Mononuclear cell (primary cell): ENCODE results near the gene PCGF2. TPM values are rescaled to one million over a fixed set of nuclear protein-coding genes. Genes with fewer than 3 reads are reported as not detected.
A peak's percentile ranks its signal among the peaks of the same experiment; 100 is the strongest.

Experiments used
- H3K27me3 ChIP-seq: 2 replicates; pipeline ENCODE4 v1.6.0; 2011; ENCODE audit warnings: low read length, control low read depth; ENCODE audit not compliant: insufficient read depth
- H3K4me1 ChIP-seq: 2 replicates; pipeline ENCODE4 v1.5.1; 2011; ENCODE audit warnings: mild to moderate bottlenecking, low read length, control low read depth; ENCODE audit not compliant: insufficient read depth
- H3K4me3 ChIP-seq: 2 replicates; pipeline ENCODE4 v1.5.1; 2011; ENCODE audit warnings: mild to moderate bottlenecking, low read length, moderate library complexity
- H3K9me3 ChIP-seq: 2 replicates; pipeline ENCODE4 v1.5.1; 2011; ENCODE audit warnings: low read depth, mild to moderate bottlenecking, control low read depth, low read length
- total RNA-seq: library from RNA; depleted of rRNA; stranded (reverse); fragments of >200 nt; gene quantifications from one replicate; pipeline ENCODE4 v1.2.3, GENCODE V29; 2012

The PCGF2 gene
- total RNA-seq, 1 donor = not detected

DNA sequence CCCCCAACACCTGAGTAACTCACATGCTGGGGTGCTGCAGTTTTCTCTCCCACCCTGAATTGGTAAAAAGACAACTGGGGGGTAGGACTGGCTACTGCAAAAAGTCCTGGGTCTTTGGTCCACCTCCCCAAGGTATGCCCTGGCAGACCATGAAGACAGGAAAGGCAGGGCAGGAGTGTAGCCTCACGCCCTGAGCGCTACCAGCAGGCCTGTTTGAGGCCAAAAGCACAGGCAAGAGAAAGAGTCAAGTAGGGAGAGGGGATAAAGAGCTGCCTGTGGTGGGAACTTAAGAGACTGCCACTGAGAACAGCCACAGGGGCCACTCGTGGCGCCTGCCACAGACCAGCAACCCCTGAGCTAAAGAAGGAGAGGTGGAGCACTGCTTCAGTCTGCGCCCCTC, 18.2 kb upstream of the PCGF2 start:
- Histone ChIP-seq H3K27me3 (no peaks in the 10 kb centered on the region), H3K9me3 (no peaks in the 10 kb centered on the region), H3K4me1 (no peaks in the 10 kb centered on the region), H3K4me3 (no peak overlapping the region)

- H3K9me3 ChIP-seq = no peaks in the 10 kb centered on the region
- H3K27me3 ChIP-seq = no peaks in the 10 kb centered on the region
- no peaks in the 10 kb centered on the region for H3K4me1 ChIP-seq
- no peak overlapping the region for H3K4me3 ChIP-seq
These were observed 14.1 kb upstream of the PCGF2 start for GRCh38 chr17:38762231-38762630.

DNA sequence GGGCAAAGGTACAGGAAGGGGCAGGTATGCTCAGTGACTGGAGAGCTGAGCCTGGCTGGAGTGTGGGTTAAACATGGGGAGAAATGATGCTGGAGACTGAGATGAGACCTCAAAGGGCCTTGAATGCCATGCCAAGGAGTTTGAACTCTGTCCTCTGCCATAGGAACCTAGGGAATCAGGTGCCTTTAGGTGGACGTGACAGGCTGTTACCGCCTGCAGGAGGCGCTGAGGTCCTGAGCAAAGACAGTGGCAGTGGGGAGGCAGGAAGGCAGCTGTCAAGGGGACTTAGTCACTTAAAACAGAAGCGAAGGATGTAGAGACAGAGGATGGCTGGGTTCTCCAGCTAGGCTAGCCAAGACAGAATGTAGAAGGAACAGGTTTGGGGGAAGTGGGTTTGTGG, 13.5 kb upstream of the PCGF2 start:
- Histone ChIP-seq H3K4me1 (no peaks in the 10 kb centered on the region), H3K4me3 (no peak overlapping the region), H3K27me3 (no peaks in the 10 kb centered on the region), H3K9me3 (no peaks in the 10 kb centered on the region)

GRCh38 chr17:38753071-38753506, 5.0 kb upstream of the PCGF2 start:
- Histone ChIP-seq H3K4me1 (peaks cover 62% of the 10 kb centered on the region), H3K4me3 (peak overlapping the region; percentile 76), H3K27me3 (peaks cover 30% of the 10 kb centered on the region)

DNA sequence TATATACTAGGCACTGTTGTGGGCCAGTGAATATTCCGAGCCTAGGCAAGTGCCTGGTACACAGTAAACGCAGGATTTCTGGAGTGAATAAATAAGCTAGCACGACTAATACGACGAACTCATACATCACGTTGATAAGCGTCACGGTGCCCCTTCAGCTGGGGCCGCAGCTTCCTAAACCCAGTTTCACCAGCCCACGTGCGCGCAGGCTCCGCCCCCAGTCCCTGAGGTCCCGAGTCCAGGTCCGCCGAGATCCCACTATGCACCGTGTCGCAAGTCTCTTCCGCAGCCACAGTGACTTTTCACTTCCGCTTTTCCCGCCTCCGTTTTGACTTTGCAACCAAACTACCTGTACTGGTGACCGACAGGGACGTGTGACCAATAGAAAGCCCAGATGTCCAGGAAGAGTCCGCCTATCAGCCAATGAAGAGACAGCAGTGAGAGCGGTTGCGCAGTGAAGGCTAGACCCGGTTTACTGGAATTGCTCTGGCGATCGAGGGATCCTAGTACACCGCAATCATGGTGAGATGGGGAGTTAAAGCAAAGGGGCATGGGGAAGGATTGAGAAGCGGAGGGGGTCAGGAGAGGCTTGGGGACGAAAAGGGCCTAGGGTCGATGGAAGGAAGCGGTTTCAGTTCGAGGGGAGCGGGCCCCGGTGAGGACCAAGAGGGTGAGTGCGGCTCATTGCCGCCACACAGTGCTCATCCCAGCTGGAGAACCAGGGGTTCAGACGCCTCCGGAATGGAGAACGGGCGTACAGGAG, 4.4 kb upstream of the PCGF2 start, which contains the start of gene PSMB3:
TSS of gene PSMB3 (plus strand) at position 434 of the 763 bp plus-strand sequence. CDS start at position 520, 86 bp downstream.
- no peaks in the 10 kb centered on the region for H3K9me3 ChIP-seq
- H3K4me1 ChIP-seq = peaks cover 67% of the 10 kb centered on the region
- peak within 1 kb of the TSS; percentile 76 for H3K4me3 ChIP-seq

More at GRCh38 chr17:38753071-38753506, 5.0 kb upstream of the PCGF2 start:
- H3K9me3 ChIP-seq = no peaks in the 10 kb centered on the region

DNA sequence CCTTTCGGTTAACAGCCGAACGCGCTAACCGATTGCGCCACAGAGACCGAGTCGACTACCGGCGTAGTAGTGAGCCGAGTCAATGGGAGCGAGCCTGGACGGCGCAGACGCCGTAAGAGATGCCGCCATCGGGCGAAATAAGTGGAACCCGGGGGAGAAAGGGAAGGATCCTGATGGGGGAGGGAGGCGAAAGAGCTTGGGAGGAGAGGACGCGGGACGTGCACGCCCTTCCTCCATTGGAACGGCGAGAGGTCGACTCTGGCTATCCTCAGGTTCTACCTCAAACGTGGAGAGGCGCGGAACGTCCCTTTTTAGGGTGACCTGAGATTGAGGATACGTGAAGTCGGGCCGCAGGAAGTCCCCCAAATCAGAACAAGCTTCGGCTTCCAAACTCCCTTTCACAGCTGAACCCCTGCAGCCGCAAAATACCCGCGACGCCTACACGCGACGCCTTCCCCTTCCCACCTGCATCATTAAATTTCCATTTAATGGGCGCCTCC, 3.7 kb upstream of the PCGF2 start:
- no peaks in the 10 kb centered on the region for H3K9me3 ChIP-seq
- peak overlapping the region; percentile 76 for H3K4me3 ChIP-seq
- H3K27me3 ChIP-seq = peaks cover 37% of the 10 kb centered on the region
- peaks cover 71% of the 10 kb centered on the region for H3K4me1 ChIP-seq

More for the DNA sequence above, 4.4 kb upstream of the PCGF2 start, which contains the start of gene PSMB3:
- peaks cover 33% of the 10 kb centered on the region for H3K27me3 ChIP-seq

- Histone ChIP-seq H3K9me3 (no peaks in the 10 kb centered on the region), H3K27me3 (peaks cover 43% of the 10 kb centered on the region), H3K4me3 (peak overlapping the region; percentile 76), H3K4me1 (peaks cover 77% of the 10 kb centered on the region)
These were observed 3.1 kb upstream of the PCGF2 start for GRCh38 chr17:38751144-38751807.

GRCh38 chr17:38750312-38751121, 2.4 kb upstream of the PCGF2 start:
- H3K27me3 ChIP-seq = peaks cover 49% of the 10 kb centered on the region
- H3K4me1 ChIP-seq = peaks cover 77% of the 10 kb centered on the region
- no peak overlapping the region for H3K4me3 ChIP-seq
- no peaks in the 10 kb centered on the region for H3K9me3 ChIP-seq

GRCh38 chr17:38750044-38750311, 1.8 kb upstream of the PCGF2 start:
- Histone ChIP-seq H3K27me3 (peaks cover 50% of the 10 kb centered on the region), H3K4me3 (peak overlapping the region; percentile 18), H3K4me1 (peaks cover 74% of the 10 kb centered on the region), H3K9me3 (no peaks in the 10 kb centered on the region)

DNA sequence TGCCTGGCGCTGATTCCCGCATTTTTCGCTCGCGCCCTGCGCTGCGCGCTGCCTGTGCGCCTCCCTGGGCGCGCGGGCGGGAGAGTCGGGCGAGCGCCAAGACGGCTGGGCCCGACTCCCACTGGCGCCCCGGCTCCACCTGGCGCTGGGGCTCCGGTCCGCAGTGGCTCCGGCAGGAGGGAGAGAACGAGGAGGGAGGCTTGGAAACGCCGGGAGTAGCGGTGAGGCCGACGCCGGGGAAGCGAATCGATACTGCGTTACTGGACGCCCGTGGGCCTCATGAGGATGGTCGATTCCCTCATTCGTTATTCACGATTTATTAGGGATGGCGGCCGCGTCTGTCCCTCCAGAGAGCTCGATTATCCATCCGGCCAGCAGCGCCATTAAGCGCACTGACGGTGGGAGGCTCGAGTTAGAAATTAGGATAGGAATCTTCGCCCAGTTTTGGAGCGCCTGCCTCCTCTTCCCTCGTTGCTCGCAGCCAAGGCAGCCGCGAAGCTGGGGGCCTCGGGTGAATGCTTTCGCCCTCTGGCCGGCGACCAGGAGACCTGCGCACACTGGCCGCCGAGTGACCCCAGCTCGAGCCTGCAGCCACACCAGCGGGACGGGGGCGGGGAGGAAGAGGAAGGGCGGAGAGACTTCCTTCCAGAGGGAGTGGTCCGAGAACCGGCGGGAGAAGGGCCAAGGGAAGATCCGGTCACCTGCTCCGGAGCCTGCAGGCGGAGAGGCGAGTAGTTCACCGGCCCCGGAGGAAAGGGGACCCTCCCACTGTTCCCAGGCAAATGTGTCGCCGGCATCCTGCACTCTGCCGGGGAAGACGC, 1.3 kb upstream of the PCGF2 start:
- Histone ChIP-seq H3K4me1 (peaks cover 68% of the 10 kb centered on the region), H3K9me3 (no peaks in the 10 kb centered on the region), H3K27me3 (peaks cover 50% of the 10 kb centered on the region), H3K4me3 (peak overlapping the region; percentile 18)

GRCh38 chr17:38748892-38749222, 721 bp upstream of the PCGF2 start:
- Histone ChIP-seq H3K4me1 (peaks cover 63% of the 10 kb centered on the region), H3K4me3 (peak overlapping the region; percentile 18), H3K9me3 (no peaks in the 10 kb centered on the region), H3K27me3 (peaks cover 50% of the 10 kb centered on the region)

DNA sequence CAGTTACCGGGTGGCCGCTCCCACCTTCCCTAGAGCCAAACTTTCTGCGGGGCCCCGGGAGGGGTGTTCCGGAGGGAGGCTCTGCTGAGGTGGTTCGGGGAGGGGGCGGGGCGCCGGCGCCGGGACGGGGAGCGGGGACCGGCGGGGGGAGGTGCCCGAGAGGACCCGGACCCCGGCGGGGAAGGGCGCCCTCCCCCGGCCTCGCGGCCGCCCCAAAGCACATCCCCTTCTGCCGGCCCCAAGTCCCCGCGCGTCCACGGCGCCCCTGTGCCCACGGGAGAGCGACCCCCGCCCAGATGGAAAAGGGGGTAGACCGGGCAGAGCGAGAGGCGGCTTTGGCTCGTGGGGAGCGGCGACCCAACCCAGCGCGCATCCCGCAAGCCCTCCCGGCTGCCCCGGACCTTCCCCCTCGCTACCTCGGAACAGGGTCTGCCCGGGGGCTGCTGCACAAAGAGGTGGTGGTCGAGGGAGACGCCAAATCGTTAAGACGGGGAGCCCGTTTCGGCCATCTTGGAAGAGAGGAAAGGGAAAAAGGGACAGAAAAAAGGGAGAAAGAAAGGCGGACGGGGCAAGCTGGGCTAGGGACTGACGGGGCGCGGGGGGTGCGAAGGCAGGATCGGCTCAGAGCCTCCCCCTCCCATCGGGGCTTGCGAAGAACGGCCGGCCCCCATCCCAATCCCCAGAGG, 530 bp downstream of the PCGF2 start:
- Histone ChIP-seq H3K9me3 (no peaks in the 10 kb centered on the region), H3K4me3 (no peak overlapping the region), H3K4me1 (peaks cover 53% of the 10 kb centered on the region), H3K27me3 (peaks cover 50% of the 10 kb centered on the region)

DNA sequence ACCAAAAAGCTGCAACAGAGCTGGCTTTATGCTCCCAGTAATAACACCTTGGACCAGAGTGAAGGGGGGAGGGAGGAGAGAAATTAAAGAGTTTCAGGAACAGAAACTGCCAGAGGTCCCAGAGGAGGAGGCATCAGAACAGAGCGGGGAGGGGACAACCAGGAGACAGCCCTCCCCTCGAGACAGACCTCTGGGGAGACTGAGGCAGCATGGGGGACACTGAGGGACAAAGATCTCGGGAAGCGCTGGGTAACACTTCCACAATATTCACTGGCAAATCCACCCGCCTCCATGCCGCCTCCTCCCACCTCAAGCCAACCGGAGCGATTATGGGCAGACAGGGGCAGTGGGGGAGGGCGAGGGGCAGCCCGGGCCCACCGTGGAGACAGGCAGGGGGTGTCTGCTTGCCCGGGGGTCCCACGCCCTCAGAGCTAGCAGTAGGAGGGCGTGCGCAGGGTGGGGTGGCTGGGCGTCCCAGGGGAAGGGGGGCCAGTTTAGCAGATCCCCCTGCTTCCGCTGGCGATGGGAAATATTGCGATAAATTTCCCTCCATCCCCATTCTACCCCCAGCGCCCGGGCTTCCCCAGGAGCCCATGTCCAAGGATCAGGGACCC, 1.2 kb downstream of the PCGF2 start:
- no peak overlapping the region for H3K4me3 ChIP-seq
- peaks cover 50% of the 10 kb centered on the region for H3K4me1 ChIP-seq
- no peaks in the 10 kb centered on the region for H3K9me3 ChIP-seq
- H3K27me3 ChIP-seq = peaks cover 50% of the 10 kb centered on the region
